MCF 10A (cell line): Measurements from ENCODE around the gene PCYT1B. TPM values are rescaled to one million over a fixed set of nuclear protein-coding genes. Genes with fewer than 3 reads are reported as not detected.

Source experiments
- BruUV-seq: library from RNA; stranded (reverse); fragments of 400-500 nt; replicated peaks from 2 replicates; lab custom pipeline; 2021; lab: Mats Ljungman, UMichigan
- CTCF ChIA-PET: fragments of 300-600 bp; sonication (Branson Sonifier 250); formaldehyde crosslinking; extraction: SDS; loops from one replicate; lab custom pipeline; 2021; ENCODE audit warnings: antibody characterized with exemption, inconsistent platforms; lab: Yijun Ruan, JAX
- POLR2A ChIA-PET: fragments of 300-600, 350-650 bp; sonication (Branson Sonifier 250); formaldehyde crosslinking; extraction: SDS; loops from one replicate; lab custom pipeline; 2020; ENCODE audit warnings: antibody characterized with exemption, inconsistent platforms; lab: Yijun Ruan, JAX
- DNase-seq: peaks from one replicate; pipeline ENCODE4 v3.0.0-alpha.2; 2018; ENCODE audit not compliant: unreplicated experiment
- H3K27ac Mint-ChIP-seq: one replicate; pipeline ENCODE4 v1.8.0; 2022; ENCODE audit warnings: mild to moderate bottlenecking, low read depth, mixed read lengths; ENCODE audit not compliant: unreplicated experiment
- H3K27me3 Mint-ChIP-seq: one replicate; pipeline ENCODE4 v1.8.0; 2022; ENCODE audit warnings: mixed read lengths; ENCODE audit not compliant: insufficient read depth, unreplicated experiment
- H3K36me3 Mint-ChIP-seq: one replicate; pipeline ENCODE4 v1.8.0; 2022; ENCODE audit warnings: mild to moderate bottlenecking, moderate library complexity, mixed read lengths; ENCODE audit not compliant: insufficient read depth, unreplicated experiment
- H3K4me1 Mint-ChIP-seq: one replicate; pipeline ENCODE4 v1.8.0; 2022; ENCODE audit warnings: mixed read lengths; ENCODE audit not compliant: insufficient read depth, unreplicated experiment
- H3K4me3 Mint-ChIP-seq: one replicate; pipeline ENCODE4 v1.8.0; 2022; ENCODE audit warnings: mild to moderate bottlenecking, moderate library complexity, mixed read lengths; ENCODE audit not compliant: unreplicated experiment
- H3K9me3 Mint-ChIP-seq: one replicate; pipeline ENCODE4 v1.8.0; 2022; ENCODE audit warnings: mixed read lengths; ENCODE audit not compliant: unreplicated experiment
- CTCF ChIP-seq: fragments of 200-600 bp; IDR thresholded peaks from one replicate; pipeline ENCODE4 v1.8.0; 2022; ENCODE audit warnings: antibody characterized with exemption, mild to moderate bottlenecking; ENCODE audit not compliant: unreplicated experiment
- intact Hi-C: fragments of 100-400 bp; cut with micrococcal nuclease; formaldehyde crosslinking; loops from 2 replicates; pipeline ENCODE4 v1.14.1; 2022
- total RNA-seq: library from RNA; stranded (reverse); gene quantifications from 2 replicates; pipeline ENCODE4 v1.2.3, GENCODE V29; 2022

Gene PCYT1B
- total RNA-seq, 1 experiment from 2014 or later, result not detected

DNA sequence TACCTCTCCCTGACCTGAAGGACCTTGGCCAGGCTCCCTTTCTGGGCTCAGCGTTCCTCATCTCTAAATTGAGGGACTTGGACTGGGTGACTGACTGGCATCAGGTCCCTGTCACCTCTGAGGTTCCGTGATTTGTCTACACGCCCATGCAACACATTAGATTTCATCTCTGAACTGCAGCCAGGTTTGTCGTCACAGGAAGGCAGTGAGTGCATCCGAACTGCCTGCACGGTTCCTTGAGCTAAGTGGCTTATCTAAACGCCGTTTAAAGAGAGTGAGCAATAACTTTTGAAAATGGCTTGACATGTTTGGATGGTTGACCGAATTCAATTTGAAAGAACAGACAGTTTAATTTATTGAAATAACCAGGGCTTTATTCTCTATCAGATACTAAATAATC lies 70.1 kb downstream of the PCYT1B start:
- intact Hi-C loops, result loop anchor here (5.0 kb wide), 1 partner anchor 190 kb away; no protein-coding TSS in a partner anchor
- BruUV-seq, result no TSS peak
- Mint-ChIP-seq H3K4me1 (no peaks in the 10 kb centered on the region), H3K27me3 (peaks cover 51% of the 10 kb centered on the region), H3K9me3 (no peaks in the 10 kb centered on the region), H3K27ac (no peak overlapping the region), H3K36me3 (no peaks in the 10 kb centered on the region), H3K4me3 (no peak overlapping the region)
- ChIA-PET POLR2A (no interaction called here), CTCF (no interaction called here)
- TF ChIP-seq CTCF, result no peak
- DNase-seq, result no peak

- Mint-ChIP-seq H3K36me3 (no peaks in the 10 kb centered on the region), H3K27me3 (peaks cover 44% of the 10 kb centered on the region), H3K4me1 (no peaks in the 10 kb centered on the region), H3K27ac (no peak overlapping the region), H3K9me3 (no peaks in the 10 kb centered on the region), H3K4me3 (no peak overlapping the region)
- ChIA-PET CTCF (no interaction called here), POLR2A (no interaction called here)
- TF ChIP-seq CTCF, result no peak
- DNase-seq, result no peak
- intact Hi-C loops, result loop anchor here (5.0 kb wide), 1 partner anchor 192 kb away; no protein-coding TSS in a partner anchor
- no TSS peak for BruUV-seq
Observed at GRCh38 chrX:24575496-24575895, 71.7 kb downstream of the PCYT1B start.

GRCh38 chrX:24574743-24575142 lies 72.4 kb downstream of the PCYT1B start:
- CTCF ChIA-PET, result no interaction called here
- no TSS peak for BruUV-seq

DNA sequence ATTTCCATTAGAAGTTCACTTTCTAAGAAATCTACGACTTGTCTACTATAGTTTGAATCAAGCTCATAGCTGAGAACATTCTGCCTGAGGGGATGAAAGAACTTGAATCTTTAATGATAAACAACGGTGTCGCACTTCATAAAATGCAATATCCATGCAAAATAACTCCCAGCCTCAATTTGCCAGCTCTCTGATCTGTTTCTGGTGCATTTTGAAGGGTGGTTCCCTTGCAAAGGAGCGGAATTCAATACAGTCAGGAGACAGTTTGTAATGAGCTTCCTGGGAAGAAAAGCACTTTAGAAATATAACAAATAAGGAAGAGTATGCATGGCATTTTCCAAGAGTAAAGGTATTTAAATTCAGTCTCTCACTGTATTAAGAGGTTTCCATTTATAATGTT lies 80.0 kb downstream of the PCYT1B start:
- ChIA-PET POLR2A (no interaction called here), CTCF (no interaction called here)
- Mint-ChIP-seq H3K9me3 (no peaks in the 10 kb centered on the region), H3K27me3 (peaks cover 78% of the 10 kb centered on the region), H3K4me1 (no peaks in the 10 kb centered on the region), H3K27ac (no peak overlapping the region), H3K36me3 (no peaks in the 10 kb centered on the region), H3K4me3 (no peak overlapping the region)
- BruUV-seq, result no TSS peak
- intact Hi-C loops, result no loop called here
- no peak for TF ChIP-seq CTCF
- DNase-seq, result no peak

More at GRCh38 chrX:24574743-24575142, 72.4 kb downstream of the PCYT1B start:
- Mint-ChIP-seq H3K27me3 (peaks cover 41% of the 10 kb centered on the region), H3K4me3 (no peak overlapping the region), H3K9me3 (no peaks in the 10 kb centered on the region), H3K4me1 (no peaks in the 10 kb centered on the region), H3K27ac (no peak overlapping the region), H3K36me3 (no peaks in the 10 kb centered on the region)
- POLR2A ChIA-PET, result no interaction called here
- intact Hi-C loops, result loop anchor here (5.0 kb wide), 1 partner anchor 193 kb away; no protein-coding TSS in a partner anchor
- TF ChIP-seq CTCF, result no peak
- no peak for DNase-seq
